Activated CD4-positive, alpha-beta T cell treated with anti-CD3 and anti-CD28 coated beads, Interleukin-2, Interleukin-6, amounts not matched to agents 100 ng/mL and 50 ng/mL, durations not matched to agents 16 hours and 8 hours (primary cell): ENCODE measurements around the gene RBFOX1.

Experiments
- DNase-seq: peaks from one replicate; pipeline ENCODE4 v3.0.0-alpha.2; 2020

RBFOX1 gene

DNA sequence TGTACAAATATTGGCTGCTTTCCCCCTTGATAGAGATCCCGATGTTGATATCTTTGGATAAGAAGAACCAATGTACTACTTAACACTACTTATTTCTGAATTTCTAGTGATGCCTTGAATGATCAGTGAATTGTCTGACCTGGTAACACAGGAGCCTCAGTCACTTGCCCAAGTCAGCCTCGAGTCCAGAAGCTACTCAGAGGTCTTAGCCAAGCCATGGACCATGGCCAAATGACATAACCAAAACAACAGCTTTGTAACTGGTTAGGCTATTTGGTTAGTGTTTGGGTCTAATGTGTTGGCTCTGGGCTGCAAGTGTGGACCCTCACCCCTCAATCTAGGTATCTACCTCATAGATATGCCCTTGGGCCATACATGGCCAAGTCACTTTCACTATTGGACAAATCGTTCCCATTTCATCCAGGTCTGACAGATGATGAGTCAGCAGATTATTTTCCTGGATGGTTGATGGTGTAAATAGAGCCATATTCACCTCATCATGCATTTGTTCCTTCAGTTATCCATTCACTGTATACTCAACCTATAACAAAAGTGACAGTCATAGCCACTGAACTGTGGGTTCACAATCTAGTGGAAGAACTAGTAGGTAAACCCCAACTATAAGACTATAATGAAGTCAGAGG lies 3.5 kb downstream of the RBFOX1 start:
- DNase-seq, result no peak

DNA sequence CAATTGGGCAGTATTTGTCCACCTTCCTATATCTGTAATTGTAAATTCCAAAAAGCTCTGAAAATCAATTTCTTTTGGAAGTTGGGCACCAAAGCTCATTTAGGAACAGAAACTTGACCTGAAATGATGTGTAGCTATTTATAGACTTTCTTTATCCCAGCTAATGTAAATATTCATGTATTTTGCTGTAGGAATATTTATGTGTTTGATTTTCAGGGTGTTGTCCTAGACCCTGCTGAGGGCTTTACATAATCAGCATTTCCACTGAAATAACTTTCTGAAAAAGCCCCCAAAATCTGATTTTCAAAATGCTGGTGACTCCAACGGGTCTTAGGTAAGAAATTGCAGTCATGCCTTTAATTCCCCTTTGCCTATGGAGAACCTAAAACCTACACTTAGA lies 4.1 kb downstream of the RBFOX1 start:
- no peak for DNase-seq

DNA sequence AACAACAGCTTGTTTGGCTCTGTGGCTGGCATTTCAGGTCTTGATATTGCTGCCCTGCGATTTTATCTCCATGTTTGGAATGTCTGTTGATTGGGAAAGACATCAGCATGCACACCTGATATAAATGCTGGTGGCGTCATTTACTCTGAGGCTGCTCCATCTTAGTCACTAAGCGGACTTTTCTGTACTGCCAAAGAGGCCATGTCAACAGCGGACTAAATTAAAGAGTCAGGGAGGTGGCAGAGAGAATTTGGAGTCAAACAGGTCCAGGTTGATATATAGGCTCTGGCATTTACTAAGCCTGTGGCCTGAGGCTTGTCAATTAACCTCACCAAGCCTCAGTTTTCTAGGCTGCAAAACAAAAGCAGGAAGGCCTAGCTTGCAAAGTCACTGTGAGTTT lies 6.2 kb downstream of the RBFOX1 start:
- DNase-seq, result no peak

DNA sequence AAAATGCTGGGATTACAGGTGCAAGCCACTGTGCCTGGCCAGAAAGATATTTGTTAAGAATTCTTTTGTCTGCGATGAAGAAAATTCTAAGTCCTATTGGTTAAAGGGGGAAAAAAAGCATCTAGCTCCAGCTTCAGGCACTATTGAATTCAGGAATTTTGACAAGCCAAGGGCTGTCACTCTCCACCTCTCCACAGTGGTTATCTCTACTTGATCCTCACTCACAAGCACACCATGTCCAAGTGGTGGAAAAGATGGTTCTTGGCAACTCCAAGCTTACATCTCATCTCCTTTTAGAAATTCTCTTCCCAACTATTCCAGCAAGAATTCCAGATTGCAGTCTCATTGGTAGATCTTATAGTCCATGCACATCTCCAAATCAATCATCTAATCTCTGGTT lies 7.1 kb downstream of the RBFOX1 start:
- no peak for DNase-seq

GRCh38 chr16:7340938-7341337 lies 8.3 kb downstream of the RBFOX1 start:
- DNase-seq, result no peak

DNA sequence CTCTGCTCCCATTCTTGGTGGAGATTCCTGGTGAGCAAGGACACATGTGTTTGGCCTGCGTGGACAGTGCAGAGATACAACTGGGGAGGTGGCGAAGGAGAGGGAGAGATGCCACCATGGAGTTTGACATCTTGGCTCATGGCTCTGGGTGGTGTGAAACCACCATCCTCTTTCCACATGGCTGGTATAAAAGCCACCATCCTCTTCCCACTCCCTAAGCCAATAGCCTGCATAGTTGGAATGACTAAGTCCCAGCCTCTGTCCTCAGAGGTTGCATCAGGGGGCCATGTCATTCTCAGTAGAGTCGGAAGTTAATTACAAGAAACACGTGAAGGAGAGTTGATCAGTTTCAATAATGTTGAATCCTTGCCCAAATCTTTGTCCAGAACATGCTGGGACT lies 10.0 kb downstream of the RBFOX1 start:
- no peak for DNase-seq

DNA sequence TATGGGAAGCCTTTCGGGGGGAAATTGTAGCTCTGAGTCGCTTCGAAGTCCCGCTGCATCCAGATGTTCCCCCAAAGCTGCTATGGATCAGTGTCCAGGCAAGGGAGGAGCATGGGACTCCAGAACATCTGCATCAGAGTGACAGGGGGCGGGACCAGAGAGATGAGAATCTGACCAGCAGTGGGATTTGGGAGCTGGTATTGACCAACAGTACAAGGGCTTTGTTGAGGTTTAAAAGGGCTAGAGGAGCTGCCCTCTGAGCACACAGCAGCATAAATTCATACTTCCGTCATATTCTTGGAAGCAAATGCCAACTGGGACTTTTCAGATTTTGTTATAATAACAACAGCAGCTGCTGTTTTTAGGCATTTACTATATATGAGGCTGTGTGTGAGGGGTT lies 10.6 kb downstream of the RBFOX1 start:
- DNase-seq, result no peak

- no peak for DNase-seq
Measured at GRCh38 chr16:7344830-7345780, 12.5 kb downstream of the RBFOX1 start.

- DNase-seq, result no peak
Measured at GRCh38 chr16:7350806-7351205, 18.2 kb downstream of the RBFOX1 start.

DNA sequence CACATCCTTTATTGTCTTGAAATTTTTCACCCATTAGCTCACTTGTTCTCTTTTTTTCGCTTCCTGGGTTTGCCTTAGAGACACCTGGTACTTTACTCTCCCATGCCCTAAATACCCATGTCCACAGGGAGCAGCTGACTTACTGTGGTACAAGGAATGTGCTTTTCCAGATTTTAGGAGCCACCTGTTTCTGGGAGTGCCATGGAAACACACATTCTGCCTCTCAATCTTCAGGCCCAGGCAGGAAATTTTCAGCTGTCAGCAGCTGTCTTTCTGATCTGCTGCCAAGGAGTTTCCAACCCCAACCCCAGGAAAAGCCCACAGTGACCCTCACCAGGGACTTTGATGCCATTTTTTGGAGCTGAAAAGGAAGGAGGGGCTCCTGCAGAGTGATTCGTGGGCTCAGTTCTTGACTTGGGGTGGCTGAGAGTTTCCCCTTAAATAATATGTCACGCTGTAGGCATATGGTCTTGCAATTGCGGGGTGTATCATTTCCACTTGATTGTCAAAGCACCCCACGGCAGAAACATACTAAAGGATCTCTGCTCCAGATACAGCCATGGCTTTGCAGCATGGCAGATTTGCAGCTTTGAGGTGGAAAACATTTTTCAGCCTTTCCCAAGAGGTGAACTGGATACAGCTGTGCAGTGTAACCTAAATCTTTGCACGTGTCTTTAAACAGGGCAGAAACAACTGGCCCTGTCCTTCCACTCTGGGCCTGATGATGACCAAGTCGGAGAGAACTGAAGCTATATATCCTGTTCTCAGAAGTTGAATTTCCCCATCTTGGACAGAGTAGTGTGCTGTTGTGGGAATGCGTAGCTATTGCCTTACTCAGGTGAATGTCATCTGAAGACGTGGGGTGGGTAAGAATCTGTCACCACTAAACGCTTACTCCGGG lies 19.2 kb downstream of the RBFOX1 start:
- no peak for DNase-seq

DNA sequence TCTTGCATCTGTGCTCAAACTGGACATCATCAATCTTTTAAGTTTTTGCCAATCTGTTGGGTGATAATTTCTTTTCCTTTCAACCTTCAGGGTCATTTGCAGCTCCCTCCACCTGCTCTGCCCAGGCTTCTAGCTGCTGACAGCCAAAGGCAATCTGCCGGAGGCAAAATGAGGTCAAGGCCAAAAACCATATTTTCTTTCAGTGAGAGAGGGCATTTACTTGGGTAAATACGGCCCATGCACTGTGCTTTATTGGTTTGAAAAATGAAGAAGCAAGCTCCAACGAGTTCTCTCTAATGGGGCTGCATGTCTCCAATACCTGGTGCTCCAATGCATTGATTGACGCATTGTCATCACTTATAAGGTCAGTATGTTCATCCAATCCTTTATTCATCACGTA lies 23.1 kb downstream of the RBFOX1 start:
- no peak for DNase-seq

DNA sequence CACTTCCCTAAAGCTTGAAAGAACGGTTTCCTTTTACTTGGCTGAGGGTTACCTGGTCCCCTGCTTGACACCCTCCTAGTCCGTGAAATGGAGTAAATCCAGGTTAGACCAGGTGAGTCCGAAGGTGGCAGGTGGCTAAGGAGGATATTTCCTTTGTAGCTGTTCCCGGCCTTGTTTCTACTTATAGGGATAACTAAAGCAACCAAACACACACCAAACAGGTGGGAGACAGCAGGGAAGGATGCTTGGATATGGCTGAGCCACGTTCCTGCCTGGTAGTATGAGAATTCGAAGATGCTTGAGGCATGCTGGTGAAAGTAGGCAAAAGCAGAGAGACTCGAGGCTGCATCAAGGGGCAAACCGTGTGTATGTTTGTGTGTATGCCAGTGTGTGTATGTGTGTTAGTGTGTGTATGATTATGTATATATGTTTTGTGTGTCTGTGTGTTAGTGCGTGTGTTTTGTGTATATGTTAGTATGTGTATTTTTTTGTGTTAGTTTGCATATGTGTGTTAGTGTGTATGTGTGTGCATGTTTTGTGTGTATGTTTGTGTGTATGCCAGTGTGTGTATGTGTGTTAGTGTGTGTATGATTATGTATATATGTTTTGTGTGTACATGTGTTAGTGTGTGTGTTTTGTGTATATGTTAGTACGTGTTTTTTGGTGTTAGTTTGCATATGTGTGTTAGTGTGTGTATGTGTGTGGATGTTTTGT lies 28.9 kb downstream of the RBFOX1 start:
- no peak for DNase-seq

DNA sequence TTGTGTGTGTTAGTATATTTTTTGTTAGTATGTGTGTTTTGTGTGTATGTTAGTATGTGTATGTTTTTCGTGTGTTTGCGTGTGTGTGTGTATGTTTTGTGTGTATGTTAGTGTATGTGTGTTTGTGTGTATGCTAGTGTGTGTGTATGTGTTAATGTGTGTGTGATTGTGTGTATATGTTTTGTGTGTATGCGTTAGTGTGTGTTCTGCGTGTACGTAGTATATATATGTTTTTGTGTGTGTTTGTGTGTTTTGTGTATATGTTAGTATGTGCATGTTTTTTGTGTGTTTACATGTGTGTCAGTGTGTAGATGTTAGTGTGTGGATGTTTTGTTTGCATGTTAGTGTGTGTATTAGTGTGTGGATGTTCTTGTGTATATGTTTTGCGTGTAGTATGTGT lies 29.6 kb downstream of the RBFOX1 start:
- DNase-seq, result no peak

- no peak for DNase-seq
Measured at GRCh38 chr16:7363422-7364417, 31.1 kb downstream of the RBFOX1 start.

DNA sequence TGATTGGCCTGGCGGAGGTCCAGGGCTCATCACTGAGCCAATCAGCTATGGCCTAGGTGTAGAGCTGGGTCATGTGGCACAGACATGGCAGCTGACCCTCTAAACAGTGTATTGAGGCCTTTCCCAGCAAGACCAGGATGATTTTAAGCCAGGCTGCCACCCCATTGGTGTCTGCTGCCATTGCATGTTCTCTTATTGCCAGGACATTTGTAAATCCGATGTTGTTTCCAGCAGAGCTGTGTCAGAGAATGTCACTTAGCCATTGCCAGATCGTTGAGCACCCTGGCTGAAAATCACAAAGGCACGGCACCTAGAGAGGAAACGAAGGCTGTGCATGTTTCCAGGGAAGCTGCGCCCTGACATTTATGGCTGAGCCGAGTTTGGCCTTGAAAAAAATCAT lies 33.4 kb downstream of the RBFOX1 start:
- DNase-seq, result no peak

DNA sequence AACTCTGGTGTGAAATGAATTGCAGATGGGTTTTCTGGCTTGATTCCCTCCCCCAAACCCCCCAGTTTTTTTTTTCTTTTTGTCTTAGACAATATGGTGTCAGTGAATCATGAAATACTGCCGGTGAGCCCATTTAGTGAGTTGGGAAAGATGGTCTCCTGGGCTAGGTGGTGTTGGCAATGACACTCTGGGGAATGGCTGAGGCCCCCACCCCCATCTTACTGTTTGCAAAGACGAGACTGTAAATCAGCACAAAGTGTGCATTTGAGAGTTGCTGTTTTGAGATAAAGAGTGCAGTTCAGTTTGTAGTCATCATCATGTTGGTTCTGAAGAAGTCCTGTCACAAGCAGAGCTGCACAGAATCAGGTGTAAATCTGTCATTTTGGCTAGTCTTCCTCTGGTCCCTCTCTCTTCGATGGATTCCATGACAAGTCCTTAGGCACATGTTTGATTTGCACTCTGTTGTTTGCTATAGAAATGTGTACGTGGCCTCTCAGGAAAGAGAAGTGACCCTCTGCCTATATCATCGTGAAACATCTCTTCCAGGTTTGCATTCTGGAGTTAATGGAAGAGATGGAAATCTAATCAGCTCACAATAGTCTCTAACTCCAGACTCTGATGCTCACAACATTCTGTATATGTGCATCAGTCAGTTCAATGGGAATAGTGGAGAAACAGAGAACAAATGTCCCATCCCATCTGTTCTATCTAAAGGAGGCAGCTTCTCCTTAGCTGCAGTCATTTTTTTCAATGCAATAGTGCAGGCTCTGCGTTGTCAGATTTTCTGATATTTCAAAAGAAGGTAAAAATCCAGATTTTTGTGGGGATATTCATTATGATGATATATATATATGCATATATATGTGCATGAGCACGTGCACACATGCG lies 34.6 kb downstream of the RBFOX1 start:
- DNase-seq, result no peak

GRCh38 chr16:7369204-7369603 lies 36.6 kb downstream of the RBFOX1 start:
- no peak for DNase-seq

- DNase-seq, result no peak
Measured at GRCh38 chr16:7372095-7372494, 39.5 kb downstream of the RBFOX1 start.

DNA sequence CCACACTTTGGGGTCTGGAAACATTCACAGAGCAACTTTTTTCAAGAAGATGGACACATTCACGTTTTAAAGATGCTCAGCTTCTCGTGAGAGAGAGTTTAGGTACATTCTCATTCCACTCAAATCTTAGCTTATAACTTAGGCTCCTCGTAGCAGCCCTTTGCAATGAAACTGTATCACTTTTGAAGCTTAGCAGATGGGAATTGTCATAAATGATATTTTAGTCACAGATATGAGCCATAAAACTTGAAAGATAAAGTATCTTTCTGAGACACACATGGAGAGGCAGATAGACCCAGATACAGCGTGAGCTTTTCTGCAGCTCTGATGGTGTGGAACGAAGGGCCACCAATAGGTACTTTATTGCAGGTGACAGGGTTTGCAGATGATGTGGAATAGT lies 41.1 kb downstream of the RBFOX1 start:
- no peak for DNase-seq

DNA sequence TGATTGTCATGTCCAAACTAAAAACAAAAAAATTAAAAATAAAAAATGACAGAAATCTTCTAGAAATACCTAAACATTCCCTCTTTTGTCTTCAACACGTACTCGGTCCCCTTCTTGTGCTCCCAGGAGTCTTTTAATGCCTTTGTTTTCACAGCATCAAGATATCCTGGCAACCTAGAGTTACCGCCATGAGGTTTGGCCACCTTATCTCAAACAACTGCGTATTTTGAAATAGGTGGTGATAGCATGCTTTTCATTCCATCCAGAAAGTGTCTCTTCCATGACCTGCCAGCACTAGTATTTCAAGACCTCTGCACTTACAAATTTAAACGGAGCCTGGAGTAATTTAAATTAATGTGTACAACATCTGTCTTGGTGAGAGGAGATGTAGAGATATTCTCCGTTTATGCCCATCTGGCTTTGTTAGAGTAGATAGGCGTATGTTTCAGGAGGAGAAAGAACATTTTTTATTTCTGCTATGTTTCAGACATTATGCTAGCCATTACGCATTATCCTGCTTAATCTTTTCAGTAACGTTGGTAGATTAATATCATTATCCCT lies 42.0 kb downstream of the RBFOX1 start:
- no peak for DNase-seq
